Measurements from ENCODE around the gene MAF. TPM values are rescaled to one million over a fixed set of nuclear protein-coding genes. Genes with fewer than 3 reads are reported as not detected.

Gene MAF
- total RNA-seq, 5 donors from 2014 or later (not counting 1 experiment from before 2014, with no cell fraction given): 31.0 to 80.6 (median 51.3) TPM

DNA sequence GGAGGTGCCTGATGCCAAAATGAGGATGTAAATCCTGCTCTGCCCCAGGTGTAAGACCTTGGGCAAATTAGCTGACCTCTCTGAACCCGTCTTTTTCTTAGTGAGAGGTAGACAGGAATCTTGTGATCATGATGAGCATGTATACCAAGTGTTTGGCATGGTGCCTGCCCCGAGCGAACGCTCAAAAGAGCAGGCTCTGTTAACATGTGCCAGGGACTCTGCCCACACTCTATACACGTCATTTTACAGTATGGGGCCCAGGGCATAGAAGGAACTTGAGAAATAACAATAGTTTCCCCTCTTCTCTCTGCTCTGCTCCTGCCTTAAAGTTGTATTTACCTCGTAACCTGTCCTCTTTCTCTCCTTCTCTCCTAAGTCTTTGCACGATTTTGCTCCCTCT is 9.3 kb upstream of the MAF start:
- WGBS (ENCODE audit: insufficient coverage): 61% methylated on average over 6 of the region's 7 CpGs
- Mint-ChIP-seq H3K9me3 (no peaks in the 10 kb centered on the region), H3K27ac (peak overlapping the region in 1 of 2 donors; percentile 55), H3K27me3 (peaks cover 8 to 29% of the 10 kb centered on the region in 2 donors), H3K36me3 (no peaks in the 10 kb centered on the region), H3K4me1 (peaks cover 0 to 13% (median 6%) of the 10 kb centered on the region in 3 donors), H3K4me3 (no peak overlapping the region)
- H3K36me3 ChIP-seq (ENCODE audit: control insufficient read depth in 2 of 2, extremely low read depth in 1 of 2, insufficient read depth in 1 of 2, low read length in 1 of 2): no peaks in the 10 kb centered on the region
- H3K27me3 ChIP-seq (replicated peaks in 1 of 2; ENCODE audit: control insufficient read depth in 2 of 2, extremely low read depth in 1 of 2, insufficient read depth in 2 of 2, low read length in 1 of 2): peaks cover 0 to 11% of the 10 kb centered on the region in 2 experiments
- ATAC-seq (replicated peaks in 1 of 4) (peak in 2 of 4 experiments; percentile 9 to 43), DNase-seq (peak in 1 of 35 experiments; percentile 9)
- H3K27ac ChIP-seq (ENCODE audit: low read length): no peak overlapping the region
- CTCF ChIA-PET: no interaction called here
- no peak overlapping the region for H3K4me3 ChIP-seq (ENCODE audit: control insufficient read depth in 1 of 2, extremely low read depth in 1 of 2, low read length in 1 of 2)
- POLR2A ChIA-PET: no interaction called here
- H3K4me1 ChIP-seq (ENCODE audit: control insufficient read depth in 1 of 2, extremely low read depth in 1 of 2, insufficient read depth in 2 of 2, low read length in 2 of 2): peaks cover 2% of the 10 kb centered on the region in 2 experiments
- no peaks in the 10 kb centered on the region for H3K9me3 ChIP-seq

DNA sequence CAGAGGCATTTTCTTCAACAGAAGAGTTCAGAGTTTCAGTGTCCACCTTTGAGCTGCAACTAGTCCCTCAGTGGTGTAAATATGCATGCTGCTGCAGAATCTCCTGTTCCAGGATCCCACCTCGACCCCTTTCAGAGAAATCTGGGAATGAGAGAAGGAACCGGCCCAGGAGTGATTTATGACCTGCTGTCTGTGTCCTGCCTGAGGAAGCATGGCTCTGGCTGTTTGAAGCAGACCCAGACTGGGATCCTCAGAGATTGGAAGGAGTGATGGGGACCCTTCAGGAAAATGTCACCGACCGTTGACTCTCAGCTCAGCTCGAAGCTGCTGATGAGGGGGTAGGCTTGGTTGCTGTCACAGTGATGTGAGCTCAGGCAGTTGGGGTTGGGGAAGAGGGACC is 8.4 kb upstream of the MAF start:
- no peak overlapping the region for H3K27ac ChIP-seq (ENCODE audit: low read length)
- Mint-ChIP-seq H3K9me3 (no peaks in the 10 kb centered on the region), H3K4me3 (no peak overlapping the region), H3K36me3 (no peaks in the 10 kb centered on the region), H3K27ac (no peak overlapping the region), H3K27me3 (peaks cover 8 to 32% of the 10 kb centered on the region in 2 donors), H3K4me1 (peaks cover 0 to 19% (median 6%) of the 10 kb centered on the region in 3 donors)
- WGBS (ENCODE audit: insufficient coverage): 100% methylated on average over 2 of the region's 5 CpGs
- peaks cover 0 to 10% of the 10 kb centered on the region in 2 experiments for H3K27me3 ChIP-seq (replicated peaks in 1 of 2; ENCODE audit: control insufficient read depth in 2 of 2, extremely low read depth in 1 of 2, insufficient read depth in 2 of 2, low read length in 1 of 2)
- ChIA-PET POLR2A (no interaction called here), CTCF (no interaction called here)
- peaks cover 2% of the 10 kb centered on the region in 2 experiments for H3K4me1 ChIP-seq (ENCODE audit: control insufficient read depth in 1 of 2, extremely low read depth in 1 of 2, insufficient read depth in 2 of 2, low read length in 2 of 2)
- no peaks in the 10 kb centered on the region for H3K9me3 ChIP-seq
- no peak overlapping the region for H3K4me3 ChIP-seq (ENCODE audit: control insufficient read depth in 1 of 2, extremely low read depth in 1 of 2, low read length in 1 of 2)
- no peaks in the 10 kb centered on the region for H3K36me3 ChIP-seq (ENCODE audit: control insufficient read depth in 2 of 2, extremely low read depth in 1 of 2, insufficient read depth in 1 of 2, low read length in 1 of 2)
- ATAC-seq (replicated peaks in 1 of 4): no peak
- no peak for DNase-seq

- H3K27ac Mint-ChIP-seq: no peak overlapping the region
- POLR2A ChIA-PET: interaction anchor here in 1 of 2 donors (0.6 kb wide), 1 partner anchor 23 kb away, joined by 3 read pairs; no protein-coding TSS in a partner anchor
- no CpG with 5 or more reads among the region's 3 CpGs for WGBS (ENCODE audit: insufficient coverage)
These were observed 7.0 kb upstream of the MAF start for GRCh38 chr16:79607587-79607986.

GRCh38 chr16:79605999-79606398 is 5.5 kb upstream of the MAF start:
- peak in 2 of 4 experiments; percentile 28 to 37 for ATAC-seq (replicated peaks in 1 of 4)
- H3K27ac Mint-ChIP-seq: no peak overlapping the region

More at GRCh38 chr16:79607587-79607986, 7.0 kb upstream of the MAF start:
- H3K27me3 ChIP-seq (replicated peaks in 1 of 2; ENCODE audit: control insufficient read depth in 2 of 2, extremely low read depth in 1 of 2, insufficient read depth in 2 of 2, low read length in 1 of 2): peaks cover 0 to 8% of the 10 kb centered on the region in 2 experiments
- Mint-ChIP-seq H3K9me3 (no peaks in the 10 kb centered on the region), H3K4me3 (no peak overlapping the region), H3K27me3 (peaks cover 8 to 38% of the 10 kb centered on the region in 2 donors), H3K36me3 (no peaks in the 10 kb centered on the region), H3K4me1 (peaks cover 4 to 27% (median 11%) of the 10 kb centered on the region in 3 donors)
- CTCF ChIA-PET: no interaction called here
- H3K27ac ChIP-seq (ENCODE audit: low read length): no peak overlapping the region
- no peak overlapping the region for H3K4me3 ChIP-seq (ENCODE audit: control insufficient read depth in 1 of 2, extremely low read depth in 1 of 2, low read length in 1 of 2)
- peaks cover 2% of the 10 kb centered on the region in 2 experiments for H3K4me1 ChIP-seq (ENCODE audit: control insufficient read depth in 1 of 2, extremely low read depth in 1 of 2, insufficient read depth in 2 of 2, low read length in 2 of 2)
- H3K9me3 ChIP-seq: no peaks in the 10 kb centered on the region
- no peaks in the 10 kb centered on the region for H3K36me3 ChIP-seq (ENCODE audit: control insufficient read depth in 2 of 2, extremely low read depth in 1 of 2, insufficient read depth in 1 of 2, low read length in 1 of 2)
- DNase-seq: no peak
- no peak for ATAC-seq (replicated peaks in 1 of 4)

DNA sequence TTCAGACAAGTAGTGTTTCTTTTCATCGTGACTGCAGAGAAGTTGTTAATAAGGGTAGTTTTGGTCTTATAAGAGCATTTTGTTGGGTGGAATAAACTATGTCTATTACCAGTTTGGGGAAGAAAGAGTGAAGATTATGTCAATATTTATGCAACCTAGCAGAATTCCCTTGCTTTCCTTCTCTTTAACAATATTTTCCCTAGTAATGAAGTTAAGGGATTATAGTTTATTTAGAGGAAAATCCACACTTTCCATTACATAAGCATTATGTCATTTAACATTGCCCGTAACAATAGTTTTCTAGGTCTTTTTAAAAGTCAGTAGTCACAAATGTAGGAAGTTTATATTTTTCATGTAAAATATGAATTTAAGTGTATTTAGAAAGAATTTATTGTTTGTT is 2.5 kb upstream of the MAF start:
- H3K27ac Mint-ChIP-seq: peak overlapping the region; percentile 52 to 83
- H3K4me3 Mint-ChIP-seq: peak overlapping the region in 2 of 3 donors; percentile 89 to 95

More at GRCh38 chr16:79605999-79606398, 5.5 kb upstream of the MAF start:
- Histone ChIP-seq H3K4me3 (ENCODE audit: control insufficient read depth in 1 of 2, extremely low read depth in 1 of 2, low read length in 1 of 2) (no peak overlapping the region), H3K27me3 (replicated peaks in 1 of 2; ENCODE audit: control insufficient read depth in 2 of 2, extremely low read depth in 1 of 2, insufficient read depth in 2 of 2, low read length in 1 of 2) (peaks cover 0 to 12% of the 10 kb centered on the region in 2 experiments), H3K27ac (ENCODE audit: low read length) (no peak overlapping the region), H3K36me3 (ENCODE audit: control insufficient read depth in 2 of 2, extremely low read depth in 1 of 2, insufficient read depth in 1 of 2, low read length in 1 of 2) (no peaks in the 10 kb centered on the region), H3K9me3 (no peaks in the 10 kb centered on the region), H3K4me1 (ENCODE audit: control insufficient read depth in 1 of 2, extremely low read depth in 1 of 2, insufficient read depth in 2 of 2, low read length in 2 of 2) (peaks cover 4 to 15% of the 10 kb centered on the region in 2 experiments)
- Mint-ChIP-seq H3K36me3 (no peaks in the 10 kb centered on the region), H3K4me3 (peak overlapping the region in 2 of 3 donors; percentile 17 to 36), H3K9me3 (no peaks in the 10 kb centered on the region), H3K27me3 (peaks cover 8 to 39% of the 10 kb centered on the region in 2 donors), H3K4me1 (peaks cover 13 to 35% (median 26%) of the 10 kb centered on the region in 3 donors)
- WGBS (ENCODE audit: insufficient coverage): 34% methylated on average over 4 of the region's 7 CpGs
- POLR2A ChIA-PET: interaction anchor here in 1 of 2 donors (0.6 to 1.2 kb wide), 2 partner anchors 1398 to 1471 kb away, joined by 3 to 6 read pairs; no protein-coding TSS in a partner anchor
- CTCF ChIA-PET: interaction anchor here in 1 of 2 donors (1.0 kb wide), 1 partner anchor 334 kb away, joined by 3 read pairs; no protein-coding TSS in a partner anchor
- DNase-seq: peak in 1 of 35 experiments; percentile 8

DNA sequence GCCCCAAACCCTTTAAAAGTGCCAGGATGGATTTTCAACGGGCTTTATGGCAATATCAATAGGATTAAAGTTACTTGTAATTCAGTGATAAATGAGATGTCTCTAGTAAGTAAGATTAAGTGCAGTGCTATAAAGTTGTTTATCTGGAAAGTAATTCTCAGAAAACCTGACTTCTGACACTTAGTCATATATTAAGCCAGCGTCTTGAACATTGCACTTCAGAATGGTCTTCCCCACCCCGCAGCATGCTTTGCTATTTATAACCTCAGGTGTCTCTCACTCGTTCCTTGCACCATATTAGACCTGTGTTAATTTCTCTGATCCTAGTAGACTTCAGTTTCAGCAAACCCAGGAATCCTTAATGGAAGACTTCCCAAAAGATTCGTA is 2.1 kb upstream of the MAF start:
- Mint-ChIP-seq H3K27ac (peak overlapping the region; percentile 52 to 83), H3K36me3 (peaks cover 3% of the 10 kb centered on the region), H3K4me1 (peaks cover 20 to 47% (median 43%) of the 10 kb centered on the region in 3 donors), H3K27me3 (peaks cover 2 to 17% of the 10 kb centered on the region in 2 donors), H3K4me3 (peak overlapping the region; percentile 89 to 95 (median 92)), H3K9me3 (no peaks in the 10 kb centered on the region)
- no peak for DNase-seq
- ChIA-PET POLR2A (no interaction called here), CTCF (interaction anchor here (0.6 to 0.9 kb wide), 12 partner anchors 18 to 1733 kb away, joined by 3 to 6 read pairs (median 4); no protein-coding TSS in a partner anchor)
- Histone ChIP-seq H3K4me1 (ENCODE audit: control insufficient read depth in 1 of 2, extremely low read depth in 1 of 2, insufficient read depth in 2 of 2, low read length in 2 of 2) (peaks cover 4 to 16% of the 10 kb centered on the region in 2 experiments), H3K36me3 (ENCODE audit: control insufficient read depth in 2 of 2, extremely low read depth in 1 of 2, insufficient read depth in 1 of 2, low read length in 1 of 2) (no peaks in the 10 kb centered on the region), H3K27ac (ENCODE audit: low read length) (peak overlapping the region; percentile 36), H3K4me3 (ENCODE audit: control insufficient read depth in 1 of 2, extremely low read depth in 1 of 2, low read length in 1 of 2) (no peak overlapping the region), H3K9me3 (no peaks in the 10 kb centered on the region), H3K27me3 (replicated peaks in 1 of 2; ENCODE audit: control insufficient read depth in 2 of 2, extremely low read depth in 1 of 2, insufficient read depth in 2 of 2, low read length in 1 of 2) (peaks cover 0 to 4% of the 10 kb centered on the region in 2 experiments)
- WGBS (ENCODE audit: insufficient coverage): 28% methylated on average over 3 of the region's 5 CpGs
- no peak for ATAC-seq (replicated peaks in 1 of 4)

More for the DNA sequence above, 2.5 kb upstream of the MAF start:
- H3K27me3 Mint-ChIP-seq: peaks cover 2 to 17% of the 10 kb centered on the region in 2 donors
- DNase-seq: no peak
- Histone ChIP-seq H3K27me3 (replicated peaks in 1 of 2; ENCODE audit: control insufficient read depth in 2 of 2, extremely low read depth in 1 of 2, insufficient read depth in 2 of 2, low read length in 1 of 2) (peaks cover 0 to 4% of the 10 kb centered on the region in 2 experiments), H3K36me3 (ENCODE audit: control insufficient read depth in 2 of 2, extremely low read depth in 1 of 2, insufficient read depth in 1 of 2, low read length in 1 of 2) (no peaks in the 10 kb centered on the region), H3K4me3 (ENCODE audit: control insufficient read depth in 1 of 2, extremely low read depth in 1 of 2, low read length in 1 of 2) (no peak overlapping the region), H3K4me1 (ENCODE audit: control insufficient read depth in 1 of 2, extremely low read depth in 1 of 2, insufficient read depth in 2 of 2, low read length in 2 of 2) (peaks cover 4 to 16% of the 10 kb centered on the region in 2 experiments), H3K9me3 (no peaks in the 10 kb centered on the region), H3K27ac (ENCODE audit: low read length) (peak overlapping the region; percentile 36)
- no peaks in the 10 kb centered on the region for H3K9me3 Mint-ChIP-seq
- H3K4me1 Mint-ChIP-seq: peaks cover 20 to 44% (median 39%) of the 10 kb centered on the region in 3 donors
- ChIA-PET POLR2A (no interaction called here), CTCF (no interaction called here)
- H3K36me3 Mint-ChIP-seq: peaks cover 2% of the 10 kb centered on the region
- ATAC-seq (replicated peaks in 1 of 4): no peak
- WGBS (ENCODE audit: insufficient coverage): 50% methylated on average over 1 of the region's 2 CpGs

Data from T-cell (primary cell).